Embryonic facial prominence (tissue), 1 donor: Measurements from ENCODE around the gene GSS.

ENCODE experiments used
- DNase-seq: peaks from one replicate; pipeline ENCODE4 v3.0.0-alpha.2; 2016; ENCODE audit errors: extremely low spot score

GSS gene

GRCh38 chr20:34946661-34947060 is 8.9 kb downstream of the GSS start:
- no peak for DNase-seq

- no peak for DNase-seq
Observed at GRCh38 chr20:34945315-34946077, 10.1 kb downstream of the GSS start.

- no peak for DNase-seq
Observed at GRCh38 chr20:34943808-34944567, 11.6 kb downstream of the GSS start.

- no peak for DNase-seq
Observed at GRCh38 chr20:34942301-34942700, 13.3 kb downstream of the GSS start.

- DNase-seq, result no peak
Observed at GRCh38 chr20:34941226-34941625, 14.4 kb downstream of the GSS start.

GRCh38 chr20:34940081-34940481 is 15.5 kb downstream of the GSS start:
- DNase-seq, result no peak

- no peak for DNase-seq
Observed at GRCh38 chr20:34938466-34939163, 17.0 kb downstream of the GSS start.

GRCh38 chr20:34931771-34932170 is 23.8 kb downstream of the GSS start:
- DNase-seq, result no peak

- DNase-seq, result no peak
Observed at GRCh38 chr20:34928411-34928810, 27.2 kb downstream of the GSS start.

- DNase-seq, result no peak
Observed at GRCh38 chr20:34927736-34928135, 27.9 kb downstream of the GSS start.

GRCh38 chr20:34926581-34926980 is 29.0 kb downstream of the GSS start:
- no peak for DNase-seq

- no peak for DNase-seq
Observed at GRCh38 chr20:34925981-34926380, 29.6 kb downstream of the GSS start.

- no peak for DNase-seq
Observed at GRCh38 chr20:34925341-34925740, 30.3 kb downstream of the GSS start.

GRCh38 chr20:34923414-34923813 is 32.2 kb downstream of the GSS start:
- no peak for DNase-seq

GRCh38 chr20:34922654-34923381 is 32.8 kb downstream of the GSS start:
- no peak for DNase-seq

- DNase-seq, result no peak
Observed at GRCh38 chr20:34921436-34921835, 34.2 kb downstream of the GSS start.

GRCh38 chr20:34920055-34920454 is 35.6 kb downstream of the GSS start:
- DNase-seq, result no peak

- no peak for DNase-seq
Observed at GRCh38 chr20:34916774-34917354, 38.7 kb downstream of the GSS start.

- DNase-seq, result no peak
Observed at GRCh38 chr20:34915749-34916455, 39.7 kb downstream of the GSS start.

GRCh38 chr20:34915131-34915530 is 40.5 kb downstream of the GSS start:
- DNase-seq, result no peak
